NCI-H1092 treated with DMSO at 0.1 percent for 48 hours (cell line): ENCODE data around the gene SPZ1.
"Not testable (repeated sequence)": the region's sequence is repeated elsewhere in the genome, so short reads cannot be mapped to it uniquely, and the experiment has no call there.

Experiments used
- DNase-seq: peaks from one replicate; lab custom pipeline; 2025; lab: John Stamatoyannopoulos, UW

SPZ1 gene

GRCh38 chr5:80337379-80337778 is 17.6 kb downstream of the SPZ1 start:
- DNase-seq = no peak

- DNase-seq = no peak
These were observed 19.3 kb downstream of the SPZ1 start for GRCh38 chr5:80339116-80339515.

GRCh38 chr5:80341016-80341775 is 21.4 kb downstream of the SPZ1 start:
- DNase-seq = no peak

- no peak for DNase-seq
These were observed 23.3 kb downstream of the SPZ1 start for GRCh38 chr5:80343067-80343466.

GRCh38 chr5:80346055-80346454 is 26.3 kb downstream of the SPZ1 start:
- DNase-seq = no peak

- DNase-seq = no peak
These were observed 28.4 kb downstream of the SPZ1 start for GRCh38 chr5:80348171-80348570.

- not testable (repeated sequence) for DNase-seq
These were observed 31.2 kb downstream of the SPZ1 start for GRCh38 chr5:80351019-80351418.

- no peak for DNase-seq
These were observed 35.9 kb downstream of the SPZ1 start for GRCh38 chr5:80355686-80356085.

GRCh38 chr5:80357671-80358070 is 37.9 kb downstream of the SPZ1 start:
- DNase-seq = no peak

GRCh38 chr5:80360914-80361444 is 41.2 kb downstream of the SPZ1 start:
- DNase-seq = no peak

GRCh38 chr5:80364892-80365291 is 45.1 kb downstream of the SPZ1 start:
- no peak for DNase-seq

GRCh38 chr5:80368661-80369480 is 49.1 kb downstream of the SPZ1 start:
- DNase-seq = peak; percentile 28

- peak; percentile 34 for DNase-seq
These were observed 49.7 kb downstream of the SPZ1 start for GRCh38 chr5:80369521-80369920.

GRCh38 chr5:80370390-80370789 is 50.6 kb downstream of the SPZ1 start:
- no peak for DNase-seq
